ENCODE results near the gene ABI3BP. TPM values are rescaled to one million over a fixed set of nuclear protein-coding genes. Genes with fewer than 3 reads are reported as not detected.
A peak's percentile ranks its signal among the peaks of the same experiment; 100 is the strongest.

The ABI3BP gene
- total RNA-seq, 1 donor from 2014 or later, result 1.1 TPM

GRCh38 chr3:100725935-100726513, 267.2 kb downstream of the ABI3BP start:
- Mint-ChIP-seq H3K27me3 (ENCODE audit: low read depth, unreplicated experiment) (no peaks in the 10 kb centered on the region), H3K9me3 (ENCODE audit: unreplicated experiment) (no peaks in the 10 kb centered on the region), H3K4me1 (ENCODE audit: low read depth, unreplicated experiment) (peaks cover 9% of the 10 kb centered on the region), H3K27ac (ENCODE audit: unreplicated experiment) (peak overlapping the region; percentile 37), H3K36me3 (ENCODE audit: low read depth, unreplicated experiment) (peaks cover 21% of the 10 kb centered on the region), H3K4me3 (ENCODE audit: unreplicated experiment) (no peak overlapping the region)
- H3K27me3 ChIP-seq (ENCODE audit: insufficient read depth, low read length), result no peaks in the 10 kb centered on the region
- H3K27ac ChIP-seq (ENCODE audit: low read depth, low read length), result no peak overlapping the region
- no peaks in the 10 kb centered on the region for H3K9me3 ChIP-seq (ENCODE audit: insufficient read depth, low read depth, low read length)
- H3K36me3 ChIP-seq (ENCODE audit: insufficient read depth, low read length), result peaks cover 54% of the 10 kb centered on the region
- FAIRE-seq (no peak), DNase-seq (ENCODE audit: low read depth) (no peak)
- H3K4me3 ChIP-seq (ENCODE audit: insufficient read depth, low read depth, low read length), result no peak overlapping the region
- peaks cover 92% of the 10 kb centered on the region for H3K79me2 ChIP-seq (ENCODE audit: insufficient read depth, low read length)
- peaks cover 64% of the 10 kb centered on the region for H4K20me1 ChIP-seq (ENCODE audit: insufficient read depth, low read length)
- TF ChIP-seq CTCF (IDR thresholded peaks at IDR 0.05; ENCODE audit: insufficient read depth, low read depth, low read length), result no peak
- TF ChIP-seq EZH2 (IDR thresholded peaks at IDR 0.05; ENCODE audit: insufficient read depth, low read length), result no peak
- no peak overlapping the region for H3K9ac ChIP-seq (ENCODE audit: low read length)
- H2AFZ ChIP-seq (ENCODE audit: low read depth, low read length), result no peak overlapping the region
- H3K4me2 ChIP-seq (ENCODE audit: low read length), result no peak overlapping the region
- no peaks in the 10 kb centered on the region for H3K4me1 ChIP-seq (ENCODE audit: insufficient read depth, low read length)

- no peak overlapping the region for H2AFZ ChIP-seq (ENCODE audit: low read depth, low read length)
- H4K20me1 ChIP-seq (ENCODE audit: insufficient read depth, low read length), result peaks cover 73% of the 10 kb centered on the region
- peaks cover 27% of the 10 kb centered on the region for H3K36me3 Mint-ChIP-seq (ENCODE audit: low read depth, unreplicated experiment)
- no peaks in the 10 kb centered on the region for H3K9me3 ChIP-seq (ENCODE audit: insufficient read depth, low read depth, low read length)
- H3K4me3 ChIP-seq (ENCODE audit: insufficient read depth, low read depth, low read length), result no peak overlapping the region
- FAIRE-seq (no peak), DNase-seq (ENCODE audit: low read depth) (no peak)
- no peak overlapping the region for H3K9ac ChIP-seq (ENCODE audit: low read length)
- H3K27ac Mint-ChIP-seq (ENCODE audit: unreplicated experiment), result no peak overlapping the region
- no peak overlapping the region for H3K4me3 Mint-ChIP-seq (ENCODE audit: unreplicated experiment)
- H3K4me1 ChIP-seq (ENCODE audit: insufficient read depth, low read length), result peaks cover 5% of the 10 kb centered on the region
- TF ChIP-seq CTCF (IDR thresholded peaks at IDR 0.05; ENCODE audit: insufficient read depth, low read depth, low read length), result no peak
- peaks cover 37% of the 10 kb centered on the region for H3K36me3 ChIP-seq (ENCODE audit: insufficient read depth, low read length)
- H3K79me2 ChIP-seq (ENCODE audit: insufficient read depth, low read length), result peaks cover 96% of the 10 kb centered on the region
- H3K4me1 Mint-ChIP-seq (ENCODE audit: low read depth, unreplicated experiment), result peaks cover 28% of the 10 kb centered on the region
- H3K4me2 ChIP-seq (ENCODE audit: low read length), result no peak overlapping the region
- no peak overlapping the region for H3K27ac ChIP-seq (ENCODE audit: low read depth, low read length)
- no peaks in the 10 kb centered on the region for H3K27me3 Mint-ChIP-seq (ENCODE audit: low read depth, unreplicated experiment)
- H3K9me3 Mint-ChIP-seq (ENCODE audit: unreplicated experiment), result no peaks in the 10 kb centered on the region
- H3K27me3 ChIP-seq (ENCODE audit: insufficient read depth, low read length), result no peaks in the 10 kb centered on the region
These were observed 272.8 kb downstream of the ABI3BP start for GRCh38 chr3:100720426-100720825.

GRCh38 chr3:100719136-100719535, 274.1 kb downstream of the ABI3BP start:
- Histone ChIP-seq H4K20me1 (ENCODE audit: insufficient read depth, low read length) (peaks cover 85% of the 10 kb centered on the region), H2AFZ (ENCODE audit: low read depth, low read length) (no peak overlapping the region), H3K9ac (ENCODE audit: low read length) (no peak overlapping the region), H3K9me3 (ENCODE audit: insufficient read depth, low read depth, low read length) (no peaks in the 10 kb centered on the region), H3K27ac (ENCODE audit: low read depth, low read length) (no peak overlapping the region), H3K27me3 (ENCODE audit: insufficient read depth, low read length) (no peaks in the 10 kb centered on the region), H3K36me3 (ENCODE audit: insufficient read depth, low read length) (peaks cover 43% of the 10 kb centered on the region), H3K79me2 (ENCODE audit: insufficient read depth, low read length) (peaks cover 97% of the 10 kb centered on the region), H3K4me2 (ENCODE audit: low read length) (peak overlapping the region; percentile 28), H3K4me3 (ENCODE audit: insufficient read depth, low read depth, low read length) (no peak overlapping the region), H3K4me1 (ENCODE audit: insufficient read depth, low read length) (peaks cover 5% of the 10 kb centered on the region)
- no peak overlapping the region for H3K27ac Mint-ChIP-seq (ENCODE audit: unreplicated experiment)
- peaks cover 24% of the 10 kb centered on the region for H3K36me3 Mint-ChIP-seq (ENCODE audit: low read depth, unreplicated experiment)
- peaks cover 30% of the 10 kb centered on the region for H3K4me1 Mint-ChIP-seq (ENCODE audit: low read depth, unreplicated experiment)
- H3K4me3 Mint-ChIP-seq (ENCODE audit: unreplicated experiment), result peak overlapping the region; percentile 27
- DNase-seq (ENCODE audit: low read depth) (no peak), FAIRE-seq (no peak)
- no peaks in the 10 kb centered on the region for H3K27me3 Mint-ChIP-seq (ENCODE audit: low read depth, unreplicated experiment)
- no peak for TF ChIP-seq CTCF (IDR thresholded peaks at IDR 0.05; ENCODE audit: insufficient read depth, low read depth, low read length)
- TF ChIP-seq EZH2 (IDR thresholded peaks at IDR 0.05; ENCODE audit: insufficient read depth, low read length), result no peak
- H3K9me3 Mint-ChIP-seq (ENCODE audit: unreplicated experiment), result no peaks in the 10 kb centered on the region

Data from astrocyte (in vitro differentiated cells and primary cell).